Measurements from ENCODE around the gene ICA1L.

The ICA1L gene

DNA sequence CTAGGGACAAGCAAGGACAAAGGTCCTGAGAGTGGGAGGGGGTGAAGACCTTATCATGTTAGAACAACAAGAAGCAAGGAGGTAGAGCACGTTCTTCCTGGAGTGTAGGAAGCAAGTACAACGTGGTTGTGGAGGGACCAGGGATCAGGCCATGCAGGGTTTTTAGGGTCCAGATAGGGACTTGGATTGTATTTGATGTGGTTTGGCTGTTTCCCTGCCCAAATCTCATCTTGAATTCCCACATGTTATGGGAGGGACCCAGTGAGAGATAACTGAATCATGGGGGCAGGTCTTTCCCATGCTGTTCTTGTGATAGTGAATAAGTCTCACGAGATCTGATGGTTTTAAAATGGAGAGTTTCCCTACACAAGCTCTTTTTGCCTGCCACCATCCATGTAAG lies 53.2 kb downstream of the ICA1L start:
- DNase-seq (ENCODE audit: extremely low read depth, insufficient read length): no peak
- TF ChIP-seq, protein P1, sequence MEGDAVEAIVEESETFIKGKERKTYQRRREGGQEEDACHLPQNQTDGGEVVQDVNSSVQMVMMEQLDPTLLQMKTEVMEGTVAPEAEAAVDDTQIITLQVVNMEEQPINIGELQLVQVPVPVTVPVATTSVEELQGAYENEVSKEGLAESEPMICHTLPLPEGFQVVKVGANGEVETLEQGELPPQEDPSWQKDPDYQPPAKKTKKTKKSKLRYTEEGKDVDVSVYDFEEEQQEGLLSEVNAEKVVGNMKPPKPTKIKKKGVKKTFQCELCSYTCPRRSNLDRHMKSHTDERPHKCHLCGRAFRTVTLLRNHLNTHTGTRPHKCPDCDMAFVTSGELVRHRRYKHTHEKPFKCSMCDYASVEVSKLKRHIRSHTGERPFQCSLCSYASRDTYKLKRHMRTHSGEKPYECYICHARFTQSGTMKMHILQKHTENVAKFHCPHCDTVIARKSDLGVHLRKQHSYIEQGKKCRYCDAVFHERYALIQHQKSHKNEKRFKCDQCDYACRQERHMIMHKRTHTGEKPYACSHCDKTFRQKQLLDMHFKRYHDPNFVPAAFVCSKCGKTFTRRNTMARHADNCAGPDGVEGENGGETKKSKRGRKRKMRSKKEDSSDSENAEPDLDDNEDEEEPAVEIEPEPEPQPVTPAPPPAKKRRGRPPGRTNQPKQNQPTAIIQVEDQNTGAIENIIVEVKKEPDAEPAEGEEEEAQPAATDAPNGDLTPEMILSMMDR (IDR thresholded peaks at IDR 0.05; ENCODE audit: insufficient read depth, low read length, poor library complexity, severe bottlenecking): no peak
- H3K4me3 ChIP-seq (replicated peaks; ENCODE audit: low read depth, low read length): no peak overlapping the region
- no peaks in the 10 kb centered on the region for H3K36me3 ChIP-seq (ENCODE audit: control insufficient read depth, insufficient read depth, low read length)
- H3K27me3 ChIP-seq (replicated peaks; ENCODE audit: control insufficient read depth, insufficient read depth, low read length): no peaks in the 10 kb centered on the region

DNA sequence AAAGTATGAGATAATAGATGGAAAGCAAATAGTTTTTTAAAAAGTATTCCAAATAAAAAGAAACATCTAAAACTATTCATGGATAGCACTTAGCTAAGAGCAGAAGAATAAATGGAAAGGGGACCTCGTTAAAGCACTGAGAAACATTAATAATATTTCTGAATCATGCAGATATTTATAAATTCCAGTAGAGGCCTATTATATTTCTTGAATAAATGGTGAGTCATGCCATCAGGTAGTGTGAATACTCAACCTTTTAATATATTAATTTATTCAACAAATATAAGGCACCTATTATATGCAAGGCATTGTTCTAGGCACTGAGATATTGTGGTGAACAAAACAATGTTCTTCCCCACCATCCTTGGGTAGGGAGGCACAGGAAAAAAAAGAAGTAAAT lies 53.8 kb downstream of the ICA1L start:
- Histone ChIP-seq H3K4me3 (replicated peaks; ENCODE audit: low read depth, low read length) (no peak overlapping the region), H3K36me3 (ENCODE audit: control insufficient read depth, insufficient read depth, low read length) (no peaks in the 10 kb centered on the region), H3K27me3 (replicated peaks; ENCODE audit: control insufficient read depth, insufficient read depth, low read length) (no peaks in the 10 kb centered on the region)
- TF ChIP-seq, protein P1 (IDR thresholded peaks at IDR 0.05; ENCODE audit: insufficient read depth, low read length, poor library complexity, severe bottlenecking): no peak
- no peak for DNase-seq (ENCODE audit: extremely low read depth, insufficient read length)

DNA sequence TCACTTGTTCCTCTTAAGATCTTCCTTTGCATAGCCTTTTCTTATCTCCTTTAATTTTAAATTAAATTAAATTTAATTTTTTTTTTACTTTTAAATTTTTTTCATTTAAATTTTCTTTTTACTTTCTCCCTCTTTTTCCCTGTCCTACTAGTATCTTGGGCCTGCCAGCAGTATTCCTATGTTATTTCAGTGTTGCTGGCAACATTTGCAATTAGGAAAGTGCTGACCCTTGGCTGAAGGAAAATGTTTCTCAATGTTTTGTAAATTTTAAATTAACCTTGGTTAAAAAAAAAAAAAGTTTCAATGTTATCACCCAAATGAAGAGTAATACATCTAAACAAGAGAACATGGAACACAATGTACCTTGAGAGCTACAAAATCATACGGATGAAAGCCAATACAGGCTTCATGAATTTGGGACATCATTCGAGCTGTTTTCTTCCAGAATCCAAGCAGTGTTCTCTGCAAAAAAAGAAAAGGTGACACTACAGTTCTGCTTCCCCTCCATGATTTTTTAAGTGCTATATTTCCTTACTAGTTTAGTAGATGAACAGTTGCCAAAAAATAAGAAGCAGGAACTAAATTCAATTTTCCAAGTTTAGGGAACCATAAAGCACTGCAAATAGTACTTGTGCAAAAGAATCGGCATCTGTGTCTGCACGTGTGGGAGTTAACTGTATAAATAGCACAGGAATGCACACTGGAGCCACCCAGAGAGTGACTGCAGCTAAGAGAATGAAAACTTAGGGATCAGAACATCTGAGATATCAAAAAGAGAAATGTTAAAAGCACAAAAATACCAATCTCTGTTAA lies 55.8 kb downstream of the ICA1L start:
- TF ChIP-seq, protein P1 (IDR thresholded peaks at IDR 0.05; ENCODE audit: insufficient read depth, low read length, poor library complexity, severe bottlenecking): no peak
- H3K4me3 ChIP-seq (replicated peaks; ENCODE audit: low read depth, low read length): no peak overlapping the region
- DNase-seq (ENCODE audit: extremely low read depth, insufficient read length): no peak
- H3K36me3 ChIP-seq (ENCODE audit: control insufficient read depth, insufficient read depth, low read length): no peaks in the 10 kb centered on the region
- no peaks in the 10 kb centered on the region for H3K27me3 ChIP-seq (replicated peaks; ENCODE audit: control insufficient read depth, insufficient read depth, low read length)

DNA sequence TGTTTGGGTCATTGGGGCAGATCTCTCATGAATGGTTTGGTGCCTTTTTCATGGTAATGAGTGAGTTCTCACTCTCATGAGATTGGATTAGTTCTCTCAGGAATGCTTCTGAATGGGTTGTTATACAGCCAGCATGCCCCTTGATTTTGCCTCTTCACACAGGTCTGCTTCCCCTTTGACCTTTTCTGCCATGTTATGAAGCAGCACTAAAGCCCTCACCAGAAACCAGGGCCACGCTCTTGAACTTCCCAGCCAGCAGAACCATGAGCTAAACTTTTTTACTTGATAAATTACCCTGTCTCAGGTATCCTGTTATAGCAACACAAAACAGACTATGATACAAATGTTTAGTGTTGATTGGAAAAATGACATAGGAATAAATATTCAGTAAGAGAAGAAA lies 57.3 kb downstream of the ICA1L start:
- TF ChIP-seq, protein P1 (IDR thresholded peaks at IDR 0.05; ENCODE audit: insufficient read depth, low read length, poor library complexity, severe bottlenecking): no peak
- no peaks in the 10 kb centered on the region for H3K27me3 ChIP-seq (replicated peaks; ENCODE audit: control insufficient read depth, insufficient read depth, low read length)
- H3K4me3 ChIP-seq (replicated peaks; ENCODE audit: low read depth, low read length): no peak overlapping the region
- no peak for DNase-seq (ENCODE audit: extremely low read depth, insufficient read length)
- H3K36me3 ChIP-seq (ENCODE audit: control insufficient read depth, insufficient read depth, low read length): no peaks in the 10 kb centered on the region

DNA sequence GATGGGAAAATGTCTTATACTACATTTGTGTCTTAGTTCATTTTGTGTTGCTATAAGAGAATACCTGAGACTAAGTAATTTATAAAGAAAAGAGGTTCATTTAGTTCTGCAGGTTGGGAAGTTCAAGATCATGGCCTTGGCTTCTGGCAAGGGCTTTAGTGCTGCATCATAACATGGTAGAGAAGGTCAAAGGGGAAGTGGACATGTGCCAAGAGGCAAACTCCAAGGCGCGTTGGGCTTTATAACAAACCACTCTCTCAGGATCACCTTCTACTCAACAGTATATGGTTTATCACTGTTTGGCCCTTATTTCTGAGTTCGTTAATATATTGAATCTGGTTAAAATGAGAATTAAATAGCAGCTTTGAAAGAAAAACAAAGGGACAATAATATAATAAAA lies 58.2 kb downstream of the ICA1L start:
- no peak for DNase-seq (ENCODE audit: extremely low read depth, insufficient read length)
- TF ChIP-seq, protein P1 (IDR thresholded peaks at IDR 0.05; ENCODE audit: insufficient read depth, low read length, poor library complexity, severe bottlenecking): no peak
- Histone ChIP-seq H3K4me3 (replicated peaks; ENCODE audit: low read depth, low read length) (no peak overlapping the region), H3K36me3 (ENCODE audit: control insufficient read depth, insufficient read depth, low read length) (no peaks in the 10 kb centered on the region), H3K27me3 (replicated peaks; ENCODE audit: control insufficient read depth, insufficient read depth, low read length) (no peaks in the 10 kb centered on the region)
